CD4-positive, alpha-beta T cell treated with Interleukin-21 for 1 hour (primary cell): ENCODE measurements around the gene AKT3.
A peak's percentile ranks its signal among the peaks of the same experiment; 100 is the strongest.

Experiments used
- DNase-seq: peaks from one replicate; pipeline ENCODE4 v3.0.0-alpha.2; 2020

AKT3 gene

DNA sequence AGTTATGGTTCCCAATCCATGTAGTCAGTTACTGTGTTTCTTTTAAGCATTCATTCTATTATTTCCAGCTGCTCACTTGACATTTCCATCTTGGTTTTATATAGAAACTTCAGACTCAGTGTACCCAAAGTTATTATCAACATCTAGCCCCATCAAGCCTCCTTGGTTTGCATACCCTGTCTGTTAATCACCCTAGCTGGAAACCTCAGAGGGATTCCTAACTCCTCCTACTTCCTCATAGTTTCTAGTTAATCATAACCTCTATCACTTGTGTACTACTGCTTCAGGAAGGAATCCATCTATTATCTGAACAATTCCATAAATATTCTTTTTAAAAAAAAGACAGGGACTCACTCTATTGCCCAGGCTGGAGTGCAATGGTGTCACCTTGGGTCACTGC lies 300.9 kb downstream of the AKT3 start:
- DNase-seq, result no peak

GRCh38 chr1:243548516-243548915 lies 301.5 kb downstream of the AKT3 start:
- DNase-seq, result no peak

- no peak for DNase-seq
Measured at GRCh38 chr1:243547891-243548290, 302.2 kb downstream of the AKT3 start.

GRCh38 chr1:243546457-243546856 lies 303.6 kb downstream of the AKT3 start:
- DNase-seq, result no peak

GRCh38 chr1:243543501-243543900 lies 306.5 kb downstream of the AKT3 start:
- DNase-seq, result no peak

DNA sequence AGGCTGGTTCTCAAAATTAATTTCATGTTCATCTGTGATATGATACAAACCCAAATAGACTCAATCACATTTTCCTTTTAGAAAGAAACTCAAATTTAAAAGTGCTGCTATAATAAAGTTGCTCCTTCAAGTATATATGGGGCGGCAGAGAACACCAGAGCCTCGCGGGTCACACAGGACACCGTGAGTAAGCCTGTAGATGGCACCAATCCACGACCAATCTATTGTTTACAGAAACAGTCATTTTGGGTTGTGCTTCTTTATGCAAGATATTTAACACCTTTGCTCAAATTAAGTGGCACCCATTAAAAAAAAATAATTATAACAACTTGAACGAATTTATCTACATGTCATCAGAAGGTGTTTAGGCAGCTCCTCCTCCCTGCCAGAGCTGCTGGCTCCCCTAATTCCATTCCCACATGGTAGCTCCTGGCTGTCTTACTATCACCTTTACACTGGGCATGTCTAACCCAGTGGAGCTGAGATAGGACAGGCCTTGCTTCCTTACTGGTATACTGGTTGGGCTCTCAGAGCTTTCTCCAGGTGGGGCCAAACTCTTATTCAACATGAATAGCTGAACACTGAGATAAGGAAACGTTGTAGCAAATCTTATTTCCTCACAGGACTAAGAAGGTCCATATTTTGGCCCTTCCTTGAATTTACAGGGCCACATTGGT lies 307.2 kb downstream of the AKT3 start:
- no peak for DNase-seq

DNA sequence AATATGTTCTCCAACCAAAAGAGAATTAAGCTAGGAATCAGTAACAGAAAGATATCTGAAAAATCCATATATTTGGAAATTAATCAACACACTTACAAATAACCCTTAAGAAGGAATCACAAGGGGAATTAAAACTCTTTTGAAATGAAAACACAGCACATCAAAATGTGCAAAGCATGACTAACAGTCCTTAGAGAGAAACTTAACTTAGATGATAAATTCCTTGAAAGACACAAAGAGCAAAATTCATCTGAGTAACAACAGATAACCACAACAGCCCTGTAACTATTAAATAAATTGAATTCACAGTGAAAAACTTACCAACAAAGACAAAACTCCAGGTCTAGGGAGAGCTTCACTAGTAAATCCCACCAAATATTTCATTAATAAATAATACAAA lies 310.4 kb downstream of the AKT3 start:
- DNase-seq, result no peak

GRCh38 chr1:243535014-243535413 lies 315.0 kb downstream of the AKT3 start:
- no peak for DNase-seq

- DNase-seq, result no peak
Measured at GRCh38 chr1:243529512-243529911, 320.5 kb downstream of the AKT3 start.

GRCh38 chr1:243528459-243529121 lies 321.5 kb downstream of the AKT3 start:
- DNase-seq, result no peak

DNA sequence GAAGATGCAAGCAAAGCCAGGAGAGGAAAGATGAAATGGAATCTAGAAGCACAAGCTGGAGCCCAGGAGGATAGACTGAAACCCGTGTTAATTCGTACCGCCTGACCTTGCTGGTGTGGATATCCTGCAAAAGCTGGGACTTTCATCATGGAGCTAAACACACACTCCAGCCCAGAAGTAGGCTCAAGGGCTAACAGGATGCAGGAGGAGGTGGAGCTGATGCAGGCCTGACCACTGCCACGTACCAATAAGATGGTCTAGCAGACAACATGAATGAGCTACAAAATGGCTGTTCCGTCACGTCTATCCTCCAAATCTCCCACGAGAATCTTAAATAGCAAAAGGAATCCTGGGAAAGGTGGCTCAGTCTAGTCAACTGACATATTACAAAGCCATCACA lies 323.9 kb downstream of the AKT3 start:
- DNase-seq, result no peak

- DNase-seq, result no peak
Measured at GRCh38 chr1:243525085-243525487, 325.0 kb downstream of the AKT3 start.

DNA sequence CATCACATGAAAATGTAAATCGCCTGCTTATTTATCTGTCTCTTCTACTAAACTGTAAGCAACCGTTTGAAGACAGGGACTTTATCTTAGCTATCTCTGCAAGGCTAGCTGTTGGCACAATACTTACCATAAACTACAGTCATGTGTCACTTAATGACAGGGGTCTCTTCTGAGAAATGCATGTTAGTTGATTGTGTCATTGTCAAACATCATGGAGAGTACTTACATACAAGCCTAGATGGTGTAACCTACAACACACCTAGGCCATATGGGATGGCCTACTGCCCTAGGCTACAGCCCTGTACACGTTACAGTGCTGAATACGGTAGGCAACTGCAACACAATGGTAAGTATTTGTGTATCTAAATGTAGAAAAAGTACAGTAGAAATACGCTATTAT lies 326.3 kb downstream of the AKT3 start:
- no peak for DNase-seq

GRCh38 chr1:243520831-243521230 lies 329.2 kb downstream of the AKT3 start:
- DNase-seq, result no peak

DNA sequence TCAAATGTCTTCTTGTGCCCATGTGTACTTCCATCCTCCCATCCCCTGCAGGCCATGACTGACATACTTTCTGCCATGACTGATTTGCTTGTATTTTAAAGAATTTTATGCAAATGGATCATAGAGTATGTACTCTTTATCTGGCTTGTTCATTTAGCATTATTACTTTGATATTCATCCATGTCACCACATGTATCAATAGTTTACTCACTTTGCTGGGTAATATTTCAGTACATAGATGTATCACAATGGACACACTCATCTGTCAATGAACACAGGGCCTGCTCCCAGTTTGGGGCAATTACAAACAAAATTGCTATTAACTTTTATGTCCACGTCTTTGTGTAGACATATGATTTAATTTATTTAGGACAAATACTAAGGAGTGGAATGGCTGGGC lies 335.1 kb downstream of the AKT3 start:
- no peak for DNase-seq

- DNase-seq, result no peak
Measured at GRCh38 chr1:243513726-243514491, 336.1 kb downstream of the AKT3 start.

DNA sequence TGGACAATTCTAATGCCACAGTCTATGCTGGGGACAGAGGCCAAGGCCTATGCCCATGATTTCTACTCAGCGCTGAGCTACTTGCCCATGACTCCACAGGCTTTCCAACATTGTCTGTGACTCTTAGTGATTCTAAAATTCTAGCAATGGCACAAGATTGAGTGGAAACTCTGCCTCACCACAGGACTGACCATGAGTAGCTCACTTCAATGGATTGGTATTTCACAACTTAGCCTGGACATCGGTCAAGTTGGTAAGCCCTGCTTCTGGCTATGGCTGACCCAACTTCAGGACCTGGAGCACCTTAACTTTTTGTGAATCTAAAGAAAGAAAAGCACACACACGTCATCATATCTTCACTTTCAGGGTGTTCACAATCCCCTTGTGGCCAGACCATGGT lies 339.1 kb downstream of the AKT3 start:
- no peak for DNase-seq

DNA sequence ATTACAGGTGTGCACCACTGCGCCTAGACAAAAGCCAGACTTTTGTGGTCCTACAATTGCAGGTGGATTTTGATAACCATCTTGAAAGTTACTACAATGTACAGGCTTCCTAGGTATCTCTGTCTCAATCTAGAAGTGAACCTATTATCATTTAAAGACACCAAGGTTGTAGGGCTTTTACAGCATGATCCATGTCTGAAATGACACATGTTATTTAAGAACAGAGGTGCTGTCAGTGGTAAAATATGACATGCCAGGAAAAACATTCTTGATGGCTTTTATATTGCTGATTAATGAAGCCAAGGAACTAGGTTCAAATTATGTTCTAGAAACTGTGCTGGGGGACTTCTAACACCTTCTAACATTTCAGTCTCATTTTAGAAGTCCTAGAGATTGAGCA lies 341.1 kb downstream of the AKT3 start:
- DNase-seq, result no peak

GRCh38 chr1:243508303-243508713 lies 341.7 kb downstream of the AKT3 start:
- peak; percentile 45 for DNase-seq

DNA sequence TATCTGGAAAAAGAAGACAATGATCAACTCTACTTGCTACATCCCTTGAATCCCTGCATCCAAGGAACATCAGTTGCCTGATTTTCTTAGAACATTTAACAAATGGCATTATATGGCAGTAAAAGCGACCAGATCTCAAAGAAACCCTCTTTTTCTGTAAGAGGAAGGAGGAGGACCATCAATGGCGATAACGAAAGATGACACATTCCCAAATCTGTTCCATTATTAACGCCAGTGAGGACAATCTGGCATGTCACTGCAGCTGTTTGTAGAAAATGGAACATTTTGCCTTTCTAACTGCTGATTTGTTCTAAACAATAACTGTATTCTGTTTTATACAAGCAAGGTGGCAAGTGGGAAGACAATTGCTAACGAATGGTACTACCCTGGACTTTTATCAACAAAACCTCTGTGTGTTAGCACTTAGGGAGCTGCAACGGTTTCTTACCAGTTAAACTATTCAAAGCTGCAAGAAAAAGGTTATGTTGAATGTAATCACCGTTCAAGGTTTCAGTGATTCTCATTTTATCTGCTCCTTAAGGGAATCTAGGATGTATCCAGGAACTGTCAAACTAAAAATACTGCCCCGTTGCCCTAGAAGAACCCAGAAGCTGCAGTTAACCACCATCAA lies 342.3 kb downstream of the AKT3 start:
- no peak for DNase-seq

GRCh38 chr1:243507001-243507671 lies 342.9 kb downstream of the AKT3 start:
- DNase-seq, result no peak

DNA sequence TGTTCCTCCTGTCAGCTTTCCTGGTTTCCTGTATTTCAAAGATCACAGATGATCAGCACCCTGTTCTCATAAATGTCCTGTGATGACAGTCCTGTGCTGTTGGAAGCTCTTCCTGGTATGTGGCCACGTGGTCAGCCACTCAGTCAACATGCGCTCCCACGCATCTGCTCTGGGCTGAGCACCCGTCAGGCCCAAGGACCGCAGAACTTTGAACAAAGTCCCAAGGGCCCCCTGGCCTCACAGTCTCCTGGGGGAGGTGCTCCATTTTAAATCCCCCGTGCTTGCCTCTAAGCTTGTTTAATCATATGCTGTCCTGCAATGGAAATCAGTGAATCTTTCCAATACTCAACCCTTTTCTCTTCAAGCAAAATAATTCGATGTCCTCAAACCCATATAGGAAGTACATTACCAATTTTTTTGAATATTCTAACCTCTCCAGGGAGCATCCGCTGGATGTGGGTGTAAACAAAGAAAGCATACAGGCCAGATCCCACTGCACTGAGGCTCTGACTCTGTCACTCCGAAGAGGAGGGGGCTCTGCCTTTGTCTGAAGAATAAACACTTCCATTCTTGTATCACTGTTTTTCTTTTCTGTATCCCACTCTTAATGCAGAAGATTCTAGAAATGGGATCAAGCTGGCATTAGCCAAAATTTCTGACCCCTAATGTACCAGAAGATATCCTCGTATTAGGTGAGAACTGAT lies 343.9 kb downstream of the AKT3 start:
- no peak for DNase-seq
